Karpas-422 (cell line): ENCODE measurements around the gene PRRT1. TPM values are rescaled to one million over a fixed set of nuclear protein-coding genes. Genes with fewer than 3 reads are reported as not detected.

Experiments
- DNase-seq: peaks from one replicate; pipeline ENCODE4 v3.0.0-alpha.2; 2015
- H2AFZ ChIP-seq: fragments of 200-600 bp; sonication (generic); 2 replicates; pipeline ENCODE4 v1.6.1; 2014; ENCODE audit warnings: antibody characterized with exemption, low read length, mixed read lengths
- H3K27ac ChIP-seq: fragments of 200-600 bp; sonication (generic); 2 replicates; pipeline ENCODE4 v1.5.1; 2014; ENCODE audit warnings: mild to moderate bottlenecking, low read length, moderate library complexity
- H3K27me3 ChIP-seq: fragments of 200-600 bp; sonication (generic); 2 replicates; pipeline ENCODE4 v1.6.1; 2014; ENCODE audit warnings: low read length, mixed read lengths
- H3K36me3 ChIP-seq: fragments of 200-600 bp; sonication (generic); 2 replicates; pipeline ENCODE4 v1.6.1; 2014; ENCODE audit warnings: low read length, mixed read lengths; ENCODE audit not compliant: insufficient read depth
- H3K4me1 ChIP-seq: fragments of 200-600 bp; sonication (generic); 2 replicates; pipeline ENCODE4 v1.6.1; 2014; ENCODE audit warnings: mild to moderate bottlenecking, low read length, mixed read lengths
- H3K4me2 ChIP-seq: fragments of 200-600 bp; sonication (generic); 2 replicates; pipeline ENCODE4 v1.6.1; 2014; ENCODE audit warnings: low read length, low read depth, mild to moderate bottlenecking; ENCODE audit not compliant: poor library complexity, severe bottlenecking
- H3K4me3 ChIP-seq: fragments of 200-600 bp; sonication (generic); 2 replicates; pipeline ENCODE4 v1.5.1; 2014; ENCODE audit warnings: mild to moderate bottlenecking, antibody characterized with exemption, low read length, mixed read lengths
- H3K79me2 ChIP-seq: fragments of 200-600 bp; sonication (generic); 2 replicates; pipeline ENCODE4 v1.6.1; 2014; ENCODE audit warnings: mild to moderate bottlenecking, low read length, mixed read lengths
- H3K9ac ChIP-seq: fragments of 200-600 bp; sonication (generic); 2 replicates; pipeline ENCODE4 v1.6.0; 2014; ENCODE audit warnings: low read length
- H3K9me2 ChIP-seq: fragments of 200-600 bp; sonication (generic), shearing (Covaris generic); replicated peaks from 2 replicates; pipeline ENCODE4 v1.6.0; 2014; ENCODE audit warnings: mild to moderate bottlenecking, low read length, moderate library complexity; ENCODE audit not compliant: insufficient read depth
- H3K9me3 ChIP-seq: fragments of 300-700, 200-600 bp; sonication (generic); 2 replicates; pipeline ENCODE4 v1.6.1; 2014; ENCODE audit warnings: low read length, mixed read lengths
- H4K20me1 ChIP-seq: fragments of 200-600 bp; sonication (generic); 2 replicates; pipeline ENCODE4 v1.6.1; 2014; ENCODE audit warnings: mild to moderate bottlenecking, antibody characterized with exemption, low read length, low read depth; ENCODE audit not compliant: insufficient read depth
- total RNA-seq: library from RNA; depleted of rRNA; stranded (reverse); fragments of >200 nt; shearing (Covaris generic); gene quantifications from 2 replicates; pipeline ENCODE4 v1.2.3, GENCODE V29; 2014; ENCODE audit warnings: low replicate concordance

Gene PRRT1
- total RNA-seq, 1 experiment from 2014 or later: 0.75 TPM

GRCh38 chr6:32152769-32153563 is 1.2 kb upstream of the PRRT1 start:
- Histone ChIP-seq H3K9me2 (no peaks in the 10 kb centered on the region), H3K4me3 (peak overlapping the region; percentile 74; the same call in 1 of the 2 replicates), H3K9ac (peak overlapping the region; percentile 80), H3K27me3 (no peaks in the 10 kb centered on the region), H3K4me1 (peaks cover 22% of the 10 kb centered on the region), H4K20me1 (no peaks in the 10 kb centered on the region), H3K79me2 (peaks cover 10% of the 10 kb centered on the region; the same call in 1 of the 2 replicates), H3K9me3 (no peaks in the 10 kb centered on the region), H3K4me2 (peak overlapping the region; percentile 80), H3K36me3 (peaks cover 4% of the 10 kb centered on the region; the same call in 1 of the 2 replicates), H3K27ac (no peak overlapping the region), H2AFZ (no peak overlapping the region)
- no peak for DNase-seq

- H3K9me2 ChIP-seq: no peaks in the 10 kb centered on the region
- no peak overlapping the region for H2AFZ ChIP-seq
- no peaks in the 10 kb centered on the region for H3K36me3 ChIP-seq
- H3K27me3 ChIP-seq: no peaks in the 10 kb centered on the region
- H3K4me3 ChIP-seq: no peak overlapping the region
- H3K27ac ChIP-seq: no peak overlapping the region
- no peak for DNase-seq
- H3K4me2 ChIP-seq: no peak overlapping the region
- no peaks in the 10 kb centered on the region for H3K9me3 ChIP-seq
- peaks cover 10% of the 10 kb centered on the region; the same call in 1 of the 2 replicates for H3K79me2 ChIP-seq
- H3K9ac ChIP-seq: no peak overlapping the region
- H3K4me1 ChIP-seq: peaks cover 22% of the 10 kb centered on the region
- H4K20me1 ChIP-seq: no peaks in the 10 kb centered on the region
Observed at GRCh38 chr6:32151181-32151862, 417 bp downstream of the PRRT1 start.

DNA sequence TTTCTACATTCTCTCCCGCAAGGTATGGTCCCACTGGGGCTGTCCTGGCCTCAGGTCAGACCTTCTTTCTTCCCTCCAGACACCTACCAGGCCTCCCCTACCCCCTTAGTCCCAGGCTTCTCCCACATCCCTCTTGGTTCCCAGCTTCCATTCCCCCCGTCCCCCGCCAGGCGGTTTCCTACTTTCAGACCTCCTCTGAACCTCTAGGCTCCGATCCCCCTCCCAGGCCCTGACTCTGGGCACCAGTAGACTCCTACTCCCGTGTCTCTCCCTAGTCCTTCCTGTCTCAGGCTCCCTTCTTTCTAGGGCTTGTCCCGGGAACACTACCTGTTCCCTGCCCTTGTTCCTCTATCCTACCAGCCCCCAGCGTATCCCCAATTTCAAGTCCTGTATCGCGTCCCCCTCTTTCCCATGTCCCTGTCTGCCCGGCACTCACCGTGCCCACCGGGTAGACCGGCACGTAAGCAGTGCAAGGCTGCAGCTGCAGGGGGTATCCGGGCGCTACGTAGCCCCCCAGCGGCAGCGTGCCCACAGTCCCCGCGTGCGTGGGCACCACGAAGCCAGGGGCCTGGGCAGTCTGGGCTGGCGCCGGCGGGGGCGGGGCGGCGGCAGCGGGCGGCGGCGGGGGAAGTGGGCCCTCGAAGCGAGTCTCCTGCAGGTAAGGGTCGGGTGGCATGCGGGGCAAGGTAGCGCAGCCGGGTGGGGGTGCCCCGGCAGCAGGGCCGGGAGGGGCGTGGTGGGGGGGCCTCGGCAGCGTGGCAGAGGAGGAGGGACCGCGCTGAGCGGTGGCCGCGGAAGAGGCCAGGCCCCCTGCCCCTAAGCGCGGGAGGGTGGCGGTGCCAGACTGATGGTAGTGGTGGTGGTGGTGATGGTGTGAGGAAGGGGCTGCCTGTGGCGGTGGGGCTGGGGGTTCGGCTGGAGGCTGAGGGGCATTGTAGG is 1.5 kb downstream of the PRRT1 start:
- H3K9ac ChIP-seq: no peak overlapping the region
- H3K4me2 ChIP-seq: no peak overlapping the region
- H3K36me3 ChIP-seq: no peaks in the 10 kb centered on the region
- H3K27me3 ChIP-seq: no peaks in the 10 kb centered on the region
- H4K20me1 ChIP-seq: no peaks in the 10 kb centered on the region
- H3K79me2 ChIP-seq: peaks cover 4% of the 10 kb centered on the region; the same call in 1 of the 2 replicates
- peaks cover 15% of the 10 kb centered on the region for H3K4me1 ChIP-seq
- H2AFZ ChIP-seq: no peak overlapping the region
- H3K4me3 ChIP-seq: no peak overlapping the region
- no peak for DNase-seq
- no peaks in the 10 kb centered on the region for H3K9me3 ChIP-seq
- H3K9me2 ChIP-seq: no peaks in the 10 kb centered on the region
- no peak overlapping the region for H3K27ac ChIP-seq

DNA sequence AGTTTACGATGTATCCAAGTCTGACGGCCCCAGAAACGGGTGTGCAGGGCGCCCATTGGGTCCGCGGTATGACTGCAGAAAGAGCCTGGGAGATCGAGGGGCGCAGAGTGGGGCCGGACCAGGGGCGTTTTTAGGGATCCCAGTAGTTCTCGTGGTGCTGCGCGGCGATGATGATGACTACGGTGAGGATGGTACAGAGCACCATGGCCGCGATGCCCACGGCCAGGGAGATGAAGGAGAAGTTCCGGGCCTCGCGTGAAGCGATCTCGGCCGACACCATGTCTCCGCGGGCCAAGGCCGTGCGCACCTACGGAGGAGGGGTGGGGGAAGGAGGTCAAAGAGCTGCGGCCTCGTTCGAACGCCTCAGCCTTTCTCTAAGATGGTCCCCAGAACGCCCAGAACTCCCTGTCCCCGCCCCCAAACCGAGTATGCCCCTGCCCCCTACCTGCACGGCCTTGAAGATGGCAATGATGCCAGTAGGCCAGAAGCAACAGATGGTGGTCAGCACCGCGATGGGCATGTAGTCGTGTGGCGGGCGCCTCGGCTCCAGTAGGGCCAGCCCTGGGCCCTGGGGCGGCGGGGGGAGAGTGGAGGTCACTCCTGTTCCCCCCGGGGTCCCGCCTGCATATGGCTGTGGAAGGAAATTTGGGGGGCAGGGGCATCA is 2.5 kb downstream of the PRRT1 start:
- Histone ChIP-seq H3K9me2 (no peaks in the 10 kb centered on the region), H3K4me2 (no peak overlapping the region), H2AFZ (no peak overlapping the region), H3K4me3 (no peak overlapping the region), H3K9me3 (no peaks in the 10 kb centered on the region), H3K27me3 (no peaks in the 10 kb centered on the region), H3K27ac (no peak overlapping the region), H4K20me1 (no peaks in the 10 kb centered on the region), H3K4me1 (peaks cover 11% of the 10 kb centered on the region), H3K36me3 (no peaks in the 10 kb centered on the region), H3K79me2 (no peaks in the 10 kb centered on the region), H3K9ac (no peak overlapping the region)
- DNase-seq: no peak

- no peak overlapping the region for H3K9ac ChIP-seq
- no peaks in the 10 kb centered on the region for H3K27me3 ChIP-seq
- no peaks in the 10 kb centered on the region for H3K79me2 ChIP-seq
- H3K27ac ChIP-seq: no peak overlapping the region
- no peak overlapping the region for H3K4me2 ChIP-seq
- no peaks in the 10 kb centered on the region for H4K20me1 ChIP-seq
- peak; percentile 44 for DNase-seq
- H3K9me3 ChIP-seq: no peaks in the 10 kb centered on the region
- H3K4me3 ChIP-seq: no peak overlapping the region
- H2AFZ ChIP-seq: no peak overlapping the region
- no peaks in the 10 kb centered on the region for H3K9me2 ChIP-seq
- H3K4me1 ChIP-seq: peaks cover 8% of the 10 kb centered on the region
- no peaks in the 10 kb centered on the region for H3K36me3 ChIP-seq
Observed at GRCh38 chr6:32148289-32149091, 3.2 kb downstream of the PRRT1 start.

DNA sequence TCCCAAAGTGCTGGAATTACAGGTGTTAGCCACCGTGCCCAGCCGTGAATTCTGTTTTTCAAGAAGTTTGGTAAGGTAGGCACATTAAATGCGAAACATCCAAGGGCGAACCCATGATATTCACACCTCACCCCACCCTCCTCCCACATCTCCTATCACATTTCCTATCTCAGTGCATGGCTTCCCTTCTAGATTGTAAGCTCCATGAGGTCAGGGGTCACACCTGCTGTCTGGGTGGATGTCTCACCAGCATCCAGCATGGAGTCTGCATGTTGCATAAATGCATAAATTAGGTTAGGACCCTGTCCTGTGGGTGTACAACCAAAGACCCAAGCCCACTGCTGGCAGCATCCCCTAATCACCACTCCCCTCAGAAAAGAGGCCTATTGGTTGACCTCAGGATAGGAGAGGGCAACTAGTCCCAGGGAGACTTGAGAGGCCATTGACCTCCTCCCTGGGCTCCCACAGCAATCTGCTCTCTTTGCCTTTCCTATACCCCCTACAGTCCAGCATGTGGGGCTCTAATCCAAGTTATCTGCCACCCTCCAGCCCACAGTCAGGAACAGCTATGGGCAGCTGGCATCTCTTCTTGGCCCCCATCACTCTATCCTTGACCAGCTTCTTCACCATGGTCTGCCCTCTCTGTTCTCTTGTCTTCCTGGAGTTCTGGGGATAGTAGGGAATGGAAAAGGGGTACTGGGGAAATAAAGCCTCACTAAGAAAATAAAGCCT is 4.2 kb downstream of the PRRT1 start:
- no peaks in the 10 kb centered on the region for H3K36me3 ChIP-seq
- no peak overlapping the region for H3K9ac ChIP-seq
- H3K9me3 ChIP-seq: no peaks in the 10 kb centered on the region
- no peaks in the 10 kb centered on the region for H3K4me1 ChIP-seq
- no peaks in the 10 kb centered on the region for H3K9me2 ChIP-seq
- no peak overlapping the region for H3K4me2 ChIP-seq
- no peaks in the 10 kb centered on the region for H4K20me1 ChIP-seq
- DNase-seq: no peak
- H3K27ac ChIP-seq: no peak overlapping the region
- H2AFZ ChIP-seq: no peak overlapping the region
- H3K79me2 ChIP-seq: no peaks in the 10 kb centered on the region
- no peaks in the 10 kb centered on the region for H3K27me3 ChIP-seq
- H3K4me3 ChIP-seq: no peak overlapping the region

- no peak overlapping the region for H2AFZ ChIP-seq
Observed at GRCh38 chr6:32146687-32147086, 5.1 kb downstream of the PRRT1 start.

More at GRCh38 chr6:32146687-32147086, 5.1 kb downstream of the PRRT1 start:
- H3K4me3 ChIP-seq: no peak overlapping the region
- H3K9ac ChIP-seq: no peak overlapping the region
- no peaks in the 10 kb centered on the region for H3K4me1 ChIP-seq
- no peaks in the 10 kb centered on the region for H3K36me3 ChIP-seq
- H3K79me2 ChIP-seq: no peaks in the 10 kb centered on the region
- no peak overlapping the region for H3K4me2 ChIP-seq
- H3K27me3 ChIP-seq: no peaks in the 10 kb centered on the region
- H3K9me2 ChIP-seq: no peaks in the 10 kb centered on the region
- no peaks in the 10 kb centered on the region for H4K20me1 ChIP-seq
- DNase-seq: no peak
- H3K9me3 ChIP-seq: no peaks in the 10 kb centered on the region
- no peak overlapping the region for H3K27ac ChIP-seq
